Ectodermal cell (in vitro differentiated cells): Measurements from ENCODE around the gene LMF1.

Experiments used
- H3K27ac ChIP-seq: 2 replicates; pipeline ENCODE4 v1.7.0; 2013; ENCODE audit warnings: mild to moderate bottlenecking, low read depth, low read length; ENCODE audit not compliant: insufficient read depth, poor library complexity, severe bottlenecking
- H3K27me3 ChIP-seq: 2 replicates; pipeline ENCODE4 v1.7.0; 2013; ENCODE audit warnings: mild to moderate bottlenecking, low read length; ENCODE audit not compliant: insufficient read depth, control insufficient read depth, poor library complexity, severe bottlenecking
- H3K36me3 ChIP-seq: one replicate; pipeline ENCODE4 v1.7.0; 2013; ENCODE audit warnings: low read length; ENCODE audit not compliant: control insufficient read depth, insufficient read depth
- H3K4me1 ChIP-seq: one replicate; pipeline ENCODE4 v1.7.0; 2013; ENCODE audit warnings: low read length; ENCODE audit not compliant: control insufficient read depth, insufficient read depth
- H3K4me3 ChIP-seq: 2 replicates; pipeline ENCODE4 v1.7.0; 2013; ENCODE audit warnings: low read depth, low read length, control low read depth; ENCODE audit not compliant: insufficient read depth
- H3K9me3 ChIP-seq: 2 replicates; pipeline ENCODE4 v1.7.0; 2013; ENCODE audit warnings: mild to moderate bottlenecking, low read length, moderate library complexity; ENCODE audit not compliant: control insufficient read depth
- WGBS, 2 experiments: methylation state at CpG; one replicate each; pipeline ENCODE4 v1.1.7; 2013; ENCODE audit warnings: missing lambda C conversion rate in 2 of 2; 5-methylcytosine and 5-hydroxymethylcytosine counted together

The LMF1 gene

DNA sequence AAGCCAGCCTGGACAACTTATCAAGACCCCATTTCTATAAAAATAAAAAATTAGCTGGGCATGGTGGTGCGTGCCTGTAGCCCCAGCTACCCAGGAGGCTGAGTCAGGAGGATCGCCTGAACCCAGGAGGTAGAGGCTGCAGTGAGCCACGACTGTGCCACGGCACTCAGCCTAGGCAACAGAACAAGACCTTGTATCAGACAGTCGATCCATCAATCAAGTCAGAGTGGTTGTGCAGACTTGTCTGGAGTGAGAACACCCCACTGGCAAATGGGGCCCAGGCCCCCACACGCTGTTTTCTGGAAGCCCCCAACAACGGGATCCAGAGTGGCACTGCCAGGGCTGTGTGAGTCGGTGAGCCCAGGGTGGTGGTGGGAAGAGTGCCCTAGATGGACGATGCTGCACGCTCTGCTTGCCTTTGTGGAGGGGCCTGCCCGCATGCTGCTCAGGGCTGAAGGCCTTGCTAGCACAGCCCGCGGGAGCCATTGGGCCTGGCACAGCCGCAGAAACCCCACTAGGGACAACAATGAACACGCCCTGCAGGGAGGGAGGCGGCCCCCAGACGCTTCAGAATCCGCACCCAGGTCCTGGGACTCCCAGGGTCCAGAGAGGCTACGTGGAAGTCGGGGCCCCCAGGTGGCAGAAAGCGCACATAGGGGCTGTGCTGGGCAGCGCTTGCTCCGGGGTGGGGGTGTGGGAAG, 90.2 kb downstream of the LMF1 start:
- 94 to 95% methylated on average over 23 of the region's 23 CpGs for WGBS, 2 experiments

DNA sequence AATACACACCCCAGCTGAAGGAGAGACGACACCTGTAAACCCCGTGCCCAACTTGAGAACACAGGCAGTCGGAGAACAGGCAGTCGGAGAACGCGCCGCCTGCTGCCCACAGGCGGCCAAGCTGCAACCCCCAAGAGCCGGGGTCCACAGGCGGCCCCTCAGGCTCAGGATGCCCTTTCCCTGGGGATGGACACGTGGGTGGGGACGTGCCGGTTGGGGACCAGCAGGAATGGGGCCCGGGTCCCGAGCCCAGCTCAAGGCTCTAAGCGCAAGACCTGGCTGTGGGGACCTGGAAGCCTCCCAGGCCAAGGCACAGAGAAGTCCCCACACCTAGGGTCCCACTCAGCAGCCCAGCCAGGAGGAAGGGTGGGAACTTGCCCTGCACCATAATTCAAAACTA, 90.8 kb downstream of the LMF1 start:
- no peak overlapping the region for H3K4me3 ChIP-seq
- 94 to 95% methylated on average over 16 of the region's 16 CpGs for WGBS, 2 experiments

More for the DNA sequence above, 90.2 kb downstream of the LMF1 start:
- Histone ChIP-seq H3K4me1 (peaks cover 2% of the 10 kb centered on the region), H3K36me3 (no peaks in the 10 kb centered on the region), H3K9me3 (no peaks in the 10 kb centered on the region), H3K27me3 (no peaks in the 10 kb centered on the region), H3K27ac (no peak overlapping the region), H3K4me3 (no peak overlapping the region)

GRCh38 chr16:879461-879861, 91.3 kb downstream of the LMF1 start:
- Histone ChIP-seq H3K27ac (no peak overlapping the region), H3K9me3 (no peaks in the 10 kb centered on the region), H3K4me1 (no peaks in the 10 kb centered on the region), H3K36me3 (no peaks in the 10 kb centered on the region), H3K27me3 (no peaks in the 10 kb centered on the region), H3K4me3 (no peak overlapping the region)
- 95 to 96% methylated on average over 27 of the region's 27 CpGs for WGBS, 2 experiments

More for the DNA sequence above, 90.8 kb downstream of the LMF1 start:
- H3K36me3 ChIP-seq, result no peaks in the 10 kb centered on the region
- H3K4me1 ChIP-seq, result no peaks in the 10 kb centered on the region
- H3K9me3 ChIP-seq, result no peaks in the 10 kb centered on the region
- H3K27me3 ChIP-seq, result no peaks in the 10 kb centered on the region
- no peak overlapping the region for H3K27ac ChIP-seq

- H3K36me3 ChIP-seq, result no peaks in the 10 kb centered on the region
- WGBS, 2 experiments, result 88 to 91% methylated on average over 14 of the region's 14 CpGs
- H3K9me3 ChIP-seq, result no peaks in the 10 kb centered on the region
- H3K4me1 ChIP-seq, result no peaks in the 10 kb centered on the region
- H3K27me3 ChIP-seq, result no peaks in the 10 kb centered on the region
- no peak overlapping the region for H3K4me3 ChIP-seq
- H3K27ac ChIP-seq, result no peak overlapping the region
These were observed 91.9 kb downstream of the LMF1 start for GRCh38 chr16:878886-879285.

DNA sequence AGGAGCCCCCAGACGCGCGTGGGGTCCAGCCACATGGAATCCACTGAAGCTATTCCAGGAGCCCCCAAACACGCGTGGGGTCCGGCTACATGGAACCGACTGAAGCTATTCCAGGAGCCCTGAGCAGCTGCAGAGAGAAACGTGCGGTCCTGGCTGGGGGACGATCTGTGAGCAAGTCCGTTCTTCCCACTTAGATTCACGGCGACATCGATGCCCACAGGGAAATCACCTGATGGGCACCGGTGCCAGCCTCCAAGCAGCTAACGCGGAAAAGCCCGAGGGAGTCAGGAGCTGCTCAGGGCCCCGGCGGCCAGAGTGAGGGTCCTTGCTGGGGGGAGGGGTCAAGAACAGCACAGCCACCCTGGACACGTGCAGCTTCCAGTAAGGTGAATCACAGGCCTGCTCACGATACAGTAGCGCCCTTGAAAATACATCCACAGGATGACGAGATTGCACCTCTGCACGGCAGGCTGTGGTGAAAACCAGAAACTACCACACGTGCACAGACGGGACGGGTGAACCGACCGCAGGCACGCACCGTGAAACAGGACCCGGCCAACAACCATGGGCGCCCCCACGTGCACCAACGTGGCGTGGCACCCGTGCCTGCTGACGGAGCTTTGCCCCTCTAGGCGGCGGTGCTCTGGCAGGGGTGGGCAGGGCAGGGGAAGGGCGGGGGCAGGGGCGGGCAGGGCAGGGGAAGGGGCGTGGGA, 92.6 kb downstream of the LMF1 start:
- H3K36me3 ChIP-seq, result no peaks in the 10 kb centered on the region
- no peaks in the 10 kb centered on the region for H3K9me3 ChIP-seq
- WGBS, 2 experiments, result 83% methylated on average over 44 of the region's 44 CpGs
- H3K27ac ChIP-seq, result no peak overlapping the region
- H3K27me3 ChIP-seq, result no peaks in the 10 kb centered on the region
- H3K4me1 ChIP-seq, result no peaks in the 10 kb centered on the region
- no peak overlapping the region for H3K4me3 ChIP-seq

GRCh38 chr16:877242-878071, 93.3 kb downstream of the LMF1 start:
- no peak overlapping the region for H3K4me3 ChIP-seq
- no peaks in the 10 kb centered on the region for H3K36me3 ChIP-seq
- H3K27ac ChIP-seq, result no peak overlapping the region
- no peaks in the 10 kb centered on the region for H3K4me1 ChIP-seq
- WGBS, 2 experiments, result 93 to 94% methylated on average over 31 of the region's 31 CpGs
- no peaks in the 10 kb centered on the region for H3K27me3 ChIP-seq
- H3K9me3 ChIP-seq, result no peaks in the 10 kb centered on the region

- H3K27ac ChIP-seq, result no peak overlapping the region
These were observed 94.1 kb downstream of the LMF1 start for GRCh38 chr16:876523-877241.

DNA sequence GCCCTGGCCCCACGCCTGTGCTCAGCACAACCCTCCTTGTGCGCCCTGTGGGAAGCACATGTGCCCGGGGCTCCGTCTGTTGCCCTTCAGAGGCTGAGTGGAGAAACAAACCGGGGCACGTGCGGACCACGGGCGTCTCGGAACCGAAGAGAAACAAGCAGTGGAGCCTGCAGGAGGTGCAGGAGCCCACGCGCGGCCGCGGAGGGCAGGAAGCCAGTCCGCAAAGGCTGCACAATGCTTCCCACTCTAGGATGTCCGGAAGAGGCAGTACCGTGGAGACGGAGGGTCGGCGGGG, 94.8 kb downstream of the LMF1 start:
- no peaks in the 10 kb centered on the region for H3K4me1 ChIP-seq
- H3K9me3 ChIP-seq, result no peaks in the 10 kb centered on the region
- no peak overlapping the region for H3K4me3 ChIP-seq
- no peak overlapping the region for H3K27ac ChIP-seq
- H3K27me3 ChIP-seq, result no peaks in the 10 kb centered on the region
- 95 to 96% methylated on average over 22 of the region's 22 CpGs for WGBS, 2 experiments
- H3K36me3 ChIP-seq, result no peaks in the 10 kb centered on the region

More at GRCh38 chr16:876523-877241, 94.1 kb downstream of the LMF1 start:
- no peaks in the 10 kb centered on the region for H3K9me3 ChIP-seq
- H3K27me3 ChIP-seq, result no peaks in the 10 kb centered on the region
- no peaks in the 10 kb centered on the region for H3K4me1 ChIP-seq
- no peaks in the 10 kb centered on the region for H3K36me3 ChIP-seq
- H3K4me3 ChIP-seq, result no peak overlapping the region
- WGBS, 2 experiments, result 92 to 93% methylated on average over 25 of the region's 25 CpGs

- no peaks in the 10 kb centered on the region for H3K9me3 ChIP-seq
- H3K4me1 ChIP-seq, result no peaks in the 10 kb centered on the region
- H3K27me3 ChIP-seq, result no peaks in the 10 kb centered on the region
- no peaks in the 10 kb centered on the region for H3K36me3 ChIP-seq
- WGBS, 2 experiments, result 93% methylated on average over 30 of the region's 30 CpGs
- H3K4me3 ChIP-seq, result no peak overlapping the region
- H3K27ac ChIP-seq, result no peak overlapping the region
These were observed 95.4 kb downstream of the LMF1 start for GRCh38 chr16:875182-876040.
